GM12801 (cell line): ENCODE data around the gene SOD2.

Source experiments
- TF ChIP-seq, protein P1 (sequence below): IDR thresholded peaks from one replicate; pipeline ENCODE4 v1.5.1; 2011; ENCODE audit warnings: control low read depth; ENCODE audit not compliant: insufficient read length; ENCODE audit errors: extremely low read depth

SOD2 gene

DNA sequence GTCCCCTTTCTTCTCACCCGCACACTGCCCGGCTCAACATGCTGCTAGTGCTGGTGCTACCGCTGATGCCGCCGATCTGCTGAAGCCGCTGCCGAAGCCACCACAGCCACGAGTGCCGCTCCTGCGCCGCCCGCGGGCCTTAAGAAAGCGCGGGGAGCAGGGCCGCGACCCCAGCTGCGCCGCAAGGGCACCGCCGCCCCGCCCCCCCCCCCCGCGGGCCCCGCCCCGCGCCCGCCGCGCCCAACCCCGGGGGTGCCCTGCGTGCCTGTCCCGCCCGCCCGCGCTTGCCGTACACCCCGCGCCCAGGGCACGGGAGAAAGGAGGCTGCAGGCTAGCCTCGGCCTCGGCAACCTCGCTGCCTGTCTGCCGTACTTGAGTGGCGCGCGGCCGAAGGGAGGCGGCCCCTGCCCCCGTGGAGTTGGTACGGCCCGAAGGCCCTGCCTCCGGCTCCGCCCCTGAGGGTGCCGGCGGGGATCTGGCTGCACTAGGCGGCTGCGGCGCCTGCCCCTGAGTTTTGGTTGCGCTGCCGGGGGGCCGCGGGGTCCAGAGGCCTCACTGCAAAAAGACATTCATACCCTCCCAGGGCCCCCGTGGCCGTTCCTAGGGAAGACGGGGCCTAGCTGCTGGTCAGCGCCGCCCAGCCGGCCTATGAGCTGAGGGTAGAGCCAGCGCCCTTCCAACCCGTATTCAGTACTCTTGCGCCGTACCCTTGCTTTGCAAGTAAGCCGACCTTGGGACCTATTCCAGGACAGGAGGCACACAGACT lies at the start of gene SOD2:
TSS of gene SOD2 (minus strand) at position 114 of the 766 bp plus-strand sequence. CDS start at position 40, 74 bp downstream.
- TF ChIP-seq, protein P1, sequence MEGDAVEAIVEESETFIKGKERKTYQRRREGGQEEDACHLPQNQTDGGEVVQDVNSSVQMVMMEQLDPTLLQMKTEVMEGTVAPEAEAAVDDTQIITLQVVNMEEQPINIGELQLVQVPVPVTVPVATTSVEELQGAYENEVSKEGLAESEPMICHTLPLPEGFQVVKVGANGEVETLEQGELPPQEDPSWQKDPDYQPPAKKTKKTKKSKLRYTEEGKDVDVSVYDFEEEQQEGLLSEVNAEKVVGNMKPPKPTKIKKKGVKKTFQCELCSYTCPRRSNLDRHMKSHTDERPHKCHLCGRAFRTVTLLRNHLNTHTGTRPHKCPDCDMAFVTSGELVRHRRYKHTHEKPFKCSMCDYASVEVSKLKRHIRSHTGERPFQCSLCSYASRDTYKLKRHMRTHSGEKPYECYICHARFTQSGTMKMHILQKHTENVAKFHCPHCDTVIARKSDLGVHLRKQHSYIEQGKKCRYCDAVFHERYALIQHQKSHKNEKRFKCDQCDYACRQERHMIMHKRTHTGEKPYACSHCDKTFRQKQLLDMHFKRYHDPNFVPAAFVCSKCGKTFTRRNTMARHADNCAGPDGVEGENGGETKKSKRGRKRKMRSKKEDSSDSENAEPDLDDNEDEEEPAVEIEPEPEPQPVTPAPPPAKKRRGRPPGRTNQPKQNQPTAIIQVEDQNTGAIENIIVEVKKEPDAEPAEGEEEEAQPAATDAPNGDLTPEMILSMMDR = no peak

DNA sequence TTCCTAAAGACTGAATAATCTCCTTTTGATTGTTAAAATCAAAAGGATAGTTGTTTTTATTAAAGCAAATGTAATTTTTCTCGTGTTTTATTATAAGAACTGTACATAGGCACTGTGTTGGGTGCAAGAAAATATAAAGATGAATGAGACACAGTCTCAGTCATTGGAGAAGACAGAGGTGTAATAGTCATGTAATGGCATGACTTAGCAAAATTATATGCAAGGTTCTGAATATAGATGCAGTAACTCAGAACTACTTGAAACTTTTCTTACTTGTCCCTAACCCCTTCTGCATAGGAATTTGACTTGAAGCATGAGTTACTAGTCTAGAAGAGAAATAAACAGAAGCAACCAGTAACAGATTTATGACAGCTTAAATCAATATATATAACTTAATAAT lies 49.1 kb upstream of the SOD2 start:
- TF ChIP-seq, protein P1 = no peak

DNA sequence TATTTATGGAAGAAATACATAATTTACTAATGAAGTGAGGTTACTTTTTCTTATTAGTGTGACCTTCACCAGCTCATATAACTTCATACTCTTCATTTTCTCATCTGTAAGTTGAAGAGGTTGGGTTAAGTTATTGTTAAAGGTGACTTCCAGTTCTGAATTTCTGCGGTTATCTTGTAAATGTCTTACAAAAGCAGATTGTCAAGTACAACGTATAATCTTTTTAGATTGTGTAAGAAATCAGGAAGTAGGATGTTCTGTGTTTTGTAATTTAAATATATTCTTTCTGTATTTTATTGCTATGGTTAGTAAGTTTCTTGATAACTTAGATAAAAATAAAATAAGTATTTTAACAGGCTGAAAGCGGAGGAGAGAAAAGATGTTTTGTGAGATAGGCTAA lies 46.3 kb upstream of the SOD2 start:
- TF ChIP-seq, protein P1 = no peak

DNA sequence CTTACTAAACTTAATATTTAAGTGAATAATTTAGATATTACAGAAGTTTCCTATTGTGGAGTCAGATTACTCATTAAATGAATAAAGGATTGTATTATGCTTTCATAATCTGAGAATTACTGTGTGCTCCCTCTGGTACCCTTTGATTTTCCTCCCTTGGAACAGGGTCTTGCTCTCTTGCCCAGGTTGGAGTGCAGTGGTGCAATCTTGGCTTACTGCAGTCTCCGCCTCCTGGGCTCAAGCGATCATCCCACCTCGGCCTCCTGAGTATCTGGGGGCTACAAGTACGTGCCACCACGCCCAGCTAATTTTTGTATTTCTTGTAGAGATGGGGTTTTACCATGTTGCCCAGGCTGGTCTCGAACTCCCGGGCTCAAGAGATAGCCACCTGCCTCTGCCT lies 43.9 kb upstream of the SOD2 start:
- TF ChIP-seq, protein P1 = no peak

DNA sequence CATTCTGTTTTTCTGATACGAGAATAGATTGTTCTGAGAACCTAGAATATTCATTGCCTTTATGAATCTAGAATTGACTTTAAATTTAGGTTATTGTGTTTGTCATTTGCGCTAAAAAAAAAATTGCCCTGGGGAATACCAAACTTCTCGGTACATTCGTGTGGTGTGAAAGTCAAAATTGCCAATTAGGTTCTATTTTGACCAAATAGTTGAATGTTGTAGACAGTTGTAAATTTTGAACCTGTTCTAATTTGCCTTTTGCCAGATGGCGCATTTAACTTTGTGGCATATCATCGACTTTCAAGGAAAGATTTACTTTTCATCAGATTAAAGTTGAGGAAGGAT lies 37.3 kb upstream of the SOD2 start:
- TF ChIP-seq, protein P1 = no peak

DNA sequence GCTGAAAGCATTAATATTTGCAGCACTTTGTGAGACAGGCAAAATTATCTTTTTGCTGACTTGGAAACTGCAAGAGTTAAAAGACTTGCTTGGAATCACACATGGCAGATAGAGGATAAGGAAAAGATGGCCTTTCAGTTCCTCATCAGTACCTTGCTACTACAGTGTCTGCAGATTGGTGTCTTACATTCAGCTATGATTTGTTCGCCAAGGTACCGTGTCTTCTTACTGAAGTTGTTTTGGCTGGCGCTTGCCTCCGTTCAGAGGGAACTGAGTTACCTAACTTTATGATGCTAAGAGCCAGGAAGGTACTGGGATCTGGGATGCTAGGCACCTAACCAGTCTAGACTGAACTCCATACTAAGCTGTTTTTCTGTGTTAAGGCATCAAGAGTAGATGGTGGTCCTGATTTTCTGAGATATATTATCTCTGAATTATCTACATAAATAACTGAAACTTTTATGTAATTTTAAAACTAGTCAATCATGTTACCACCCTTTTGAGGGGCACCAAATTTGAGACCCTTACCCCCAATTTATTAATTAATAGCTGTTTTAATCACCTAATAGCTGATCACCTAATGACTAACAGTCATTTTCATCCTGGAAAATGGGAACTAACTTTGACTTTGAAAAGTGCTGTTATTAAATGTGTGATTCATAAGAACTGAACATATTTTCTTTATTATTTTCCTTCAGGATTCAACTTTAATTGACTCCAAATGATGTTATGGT lies 36.7 kb upstream of the SOD2 start:
- TF ChIP-seq, protein P1 = no peak

DNA sequence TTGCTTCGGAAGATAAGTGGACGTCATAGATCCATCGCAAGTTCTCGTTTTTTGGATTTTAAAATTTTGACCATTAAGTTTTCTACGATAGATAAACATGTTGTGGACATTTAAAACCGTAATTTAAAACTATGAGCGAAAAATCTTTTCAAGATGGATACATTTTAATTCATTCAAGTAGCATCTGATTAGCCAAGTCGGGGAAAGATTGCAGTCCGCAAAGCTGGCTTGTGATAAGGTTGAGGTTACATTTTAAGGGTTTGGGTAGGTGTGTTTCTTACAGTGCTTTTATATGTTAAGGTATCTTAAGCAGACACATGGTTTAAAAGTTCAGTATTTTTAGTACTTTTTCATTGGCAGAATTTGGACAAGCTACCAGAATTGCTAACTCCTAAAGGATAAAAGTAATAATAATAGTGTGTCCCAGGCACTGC lies 35.5 kb upstream of the SOD2 start:
- TF ChIP-seq, protein P1 = no peak
